H1 (cell line): ENCODE results near the gene EIF1B. TPM values are rescaled to one million over a fixed set of nuclear protein-coding genes. Genes with fewer than 3 reads are reported as not detected.

Experiments
- CTCF ChIA-PET: fragments of 300-600 bp; sonication (Branson Sonifier 250); formaldehyde crosslinking; loops from one replicate; lab custom pipeline; 2021; ENCODE audit not compliant: partially characterized antibody; lab: Charles Lee
- POLR2A ChIA-PET: fragments of 300-600 bp; sonication (Branson Sonifier 250); formaldehyde crosslinking; loops from one replicate; lab custom pipeline; 2021; ENCODE audit warnings: inconsistent platforms; ENCODE audit not compliant: partially characterized antibody; lab: Charles Lee
- DNase-seq, 2 experiments: peaks; one replicate each; pipeline versions ENCODE4 v3.0.0 to v3.0.0-alpha.2; 2010 to 2022; ENCODE audit warnings: low spot score in 2 of 2, low read depth in 1 of 2, mixed read lengths in 1 of 2
- FAIRE-seq: peaks from 2 replicates; lab custom pipeline; 2011; peaks lifted over from hg19 to GRCh38; lab: Jason Lieb, UNC
- H2AFZ ChIP-seq: 2 replicates; pipeline ENCODE4 v1.8.1; 2012; ENCODE audit warnings: low read length, inconsistent platforms
- H2AK5ac ChIP-seq: 2 replicates; pipeline ENCODE4 v1.6.1; 2013; ENCODE audit warnings: low read depth, low read length
- H2BK120ac ChIP-seq: replicated peaks from 2 replicates; pipeline ENCODE3; 2013; ENCODE audit warnings: low read depth, low read length, inconsistent platforms
- H2BK12ac ChIP-seq: 2 replicates; pipeline ENCODE4 v1.6.1; 2013; ENCODE audit warnings: low read depth, low read length
- H2BK15ac ChIP-seq: 2 replicates; pipeline ENCODE4 v1.6.1; 2013; ENCODE audit warnings: low read length
- H2BK20ac ChIP-seq: 2 replicates; pipeline ENCODE4 v1.6.1; 2013; ENCODE audit warnings: low read length
- H2BK5ac ChIP-seq: 2 replicates; pipeline ENCODE4 v1.6.1; 2013; ENCODE audit warnings: low read depth, low read length
- H3K14ac ChIP-seq: 2 replicates; pipeline ENCODE4 v1.6.1; 2013; ENCODE audit warnings: inconsistent platforms; ENCODE audit not compliant: insufficient read length
- H3K18ac ChIP-seq: 2 replicates; pipeline ENCODE4 v1.6.1; 2013; ENCODE audit warnings: low read length; ENCODE audit errors: extremely low read depth
- H3K23ac ChIP-seq: 2 replicates; pipeline ENCODE4 v1.6.1; 2013; ENCODE audit warnings: inconsistent platforms; ENCODE audit not compliant: insufficient read length
- H3K23me2 ChIP-seq: 2 replicates; pipeline ENCODE4 v1.6.1; 2013; ENCODE audit warnings: low read depth, low read length
- H3K27ac ChIP-seq: 2 replicates; pipeline ENCODE4 v1.6.1; 2011; ENCODE audit warnings: low read depth, low read length, inconsistent platforms
- H3K27me3 ChIP-seq, 4 experiments: replicated peaks in 1 of 4; 1 replicate in 1 of 4; 2 replicates in 3 of 4; pipeline versions ENCODE4 v1.6.1 to v1.8.1; 2011 to 2013; ENCODE audit warnings: low read length in 3 of 4, mild to moderate bottlenecking in 3 of 4, inconsistent platforms in 2 of 4, mixed read lengths in 2 of 4, moderate library complexity in 1 of 4; ENCODE audit not compliant: control insufficient read depth in 3 of 4, insufficient read depth in 3 of 4; ENCODE audit errors: extremely low read depth in 1 of 4
- H3K36me3 ChIP-seq, 4 experiments: 2 replicates each; pipeline versions ENCODE4 v1.6.1 to v1.8.1; 2011 to 2013; ENCODE audit warnings: mild to moderate bottlenecking in 4 of 4, low read length in 3 of 4, moderate library complexity in 2 of 4, control low read depth in 1 of 4, inconsistent platforms in 1 of 4; ENCODE audit not compliant: insufficient read depth in 4 of 4, control insufficient read depth in 2 of 4
- H3K4ac ChIP-seq: replicated peaks from 2 replicates; pipeline ENCODE3; 2013; ENCODE audit warnings: low read length, low read depth, mixed read lengths, inconsistent platforms; ENCODE audit not compliant: insufficient read length
- H3K4me1 ChIP-seq, 4 experiments: replicated peaks in 1 of 4; 1 replicate in 1 of 4; 2 replicates in 3 of 4; pipeline versions ENCODE4 v1.6.1 to v1.8.1; 2011 to 2013; ENCODE audit warnings: low read length in 3 of 4, inconsistent platforms in 2 of 4, mixed read lengths in 1 of 4; ENCODE audit not compliant: insufficient read depth in 4 of 4, control insufficient read depth in 3 of 4
- H3K4me2 ChIP-seq, 2 experiments: 2 replicates each; pipeline versions ENCODE4 v1.6.1 to v1.8.1; 2011 to 2013; ENCODE audit warnings: low read depth in 2 of 2, low read length in 2 of 2, control low read depth in 1 of 2, inconsistent platforms in 1 of 2, mild to moderate bottlenecking in 1 of 2; ENCODE audit not compliant: insufficient read depth in 1 of 2
- H3K4me3 ChIP-seq, 4 experiments: fragments of 200-600, 300-600 bp in 1 of 4; sonication (generic), shearing (Covaris generic), sonication (Bioruptor Twin) in 1 of 4; 2 replicates each; pipeline versions ENCODE4 v1.5.1 to v1.8.1; 2011 to 2016; ENCODE audit warnings: low read length in 4 of 4, low read depth in 3 of 4, control low read depth in 2 of 4, inconsistent platforms in 2 of 4, mild to moderate bottlenecking in 2 of 4, mixed read lengths in 1 of 4, moderate library complexity in 1 of 4; ENCODE audit not compliant: insufficient read depth in 2 of 4; ENCODE audit errors: extremely low read depth in 1 of 4
- H3K56ac ChIP-seq: replicated peaks from 2 replicates; pipeline ENCODE3; 2013; ENCODE audit warnings: low read depth, mild to moderate bottlenecking, mixed read lengths, low read length, inconsistent platforms; ENCODE audit not compliant: insufficient read length
- H3K79me1 ChIP-seq: 2 replicates; pipeline ENCODE4 v1.6.1; 2013; ENCODE audit warnings: low read depth, low read length, control low read depth
- H3K79me2 ChIP-seq, 2 experiments: 2 replicates each; pipeline versions ENCODE4 v1.6.1 to v1.8.1; 2012 to 2013; ENCODE audit warnings: low read length in 2 of 2, mild to moderate bottlenecking in 2 of 2, inconsistent platforms in 1 of 2; ENCODE audit not compliant: insufficient read depth in 2 of 2, control insufficient read depth in 1 of 2
- H3K9ac ChIP-seq, 4 experiments: replicated peaks in 1 of 4; 1 replicate in 1 of 4; 2 replicates in 3 of 4; pipeline versions ENCODE4 v1.6.1 to v1.8.1; 2011 to 2013; ENCODE audit warnings: low read depth in 3 of 4, low read length in 3 of 4, control low read depth in 2 of 4, mild to moderate bottlenecking in 2 of 4, moderate library complexity in 2 of 4, inconsistent platforms in 1 of 4; ENCODE audit errors: extremely low read depth in 1 of 4
- H3K9me3 ChIP-seq, 2 experiments: 2 replicates each; pipeline versions ENCODE4 v1.6.1 to v1.8.1; 2012 to 2013; ENCODE audit warnings: mild to moderate bottlenecking in 2 of 2, moderate library complexity in 2 of 2, control low read depth in 1 of 2, inconsistent platforms in 1 of 2, low read depth in 1 of 2, low read length in 1 of 2, mixed read lengths in 1 of 2; ENCODE audit not compliant: insufficient read depth in 2 of 2
- H4K20me1 ChIP-seq, 2 experiments: replicated peaks in 1 of 2; 2 replicates each; pipeline versions ENCODE3 to v1.8.1; 2011 to 2013; ENCODE audit warnings: inconsistent platforms in 2 of 2, low read length in 2 of 2, mild to moderate bottlenecking in 1 of 2; ENCODE audit not compliant: insufficient read depth in 2 of 2, control insufficient read depth in 1 of 2
- H4K5ac ChIP-seq: 2 replicates; pipeline ENCODE4 v1.6.1; 2013; ENCODE audit warnings: low read length, low read depth, mixed read lengths, inconsistent platforms; ENCODE audit not compliant: insufficient read length
- H4K8ac ChIP-seq: 2 replicates; pipeline ENCODE4 v1.8.0; 2013; ENCODE audit warnings: mild to moderate bottlenecking, moderate library complexity, low read length, inconsistent platforms; ENCODE audit not compliant: insufficient read depth; ENCODE audit errors: extremely low read depth
- H4K91ac ChIP-seq: replicated peaks from 2 replicates; pipeline ENCODE3; 2013; ENCODE audit warnings: low read length, mixed read lengths, inconsistent platforms; ENCODE audit not compliant: insufficient read length
- BRCA1 ChIP-seq: IDR thresholded peaks from 2 replicates; pipeline ENCODE4 v1.6.1; 2012; ENCODE audit warnings: low read depth, low read length, improper control_type of control experiment
- FOSL1 ChIP-seq: IDR thresholded peaks from 2 replicates; pipeline ENCODE4 v1.6.1; 2011; ENCODE audit warnings: mild to moderate bottlenecking, low read depth, low read length, moderate library complexity; ENCODE audit not compliant: insufficient read depth
- JUN ChIP-seq: IDR thresholded peaks from 2 replicates; pipeline ENCODE4 v1.6.1; 2011; ENCODE audit warnings: low read depth, mild to moderate bottlenecking, improper control_type of control experiment, low read length
- POLR2AphosphoS5 ChIP-seq: IDR thresholded peaks from 2 replicates; pipeline ENCODE4 v1.6.1; 2011; ENCODE audit warnings: low read depth, low read length
- SRF ChIP-seq: IDR thresholded peaks from 2 replicates; pipeline ENCODE4 v1.6.1; 2011; ENCODE audit warnings: mild to moderate bottlenecking, low read depth, low read length, moderate library complexity
- YY1 ChIP-seq: IDR thresholded peaks from 2 replicates; pipeline ENCODE4 v1.6.1; 2011; ENCODE audit warnings: low read depth, mild to moderate bottlenecking, low read length
- WGBS, 2 experiments: shearing (Covaris generic) in 1 of 2; methylation state at CpG; one replicate each; pipeline versions ENCODE4 v1.1.6 to v1.1.7; 2013 to 2015; ENCODE audit warnings: low lambda C conversion rate in 2 of 2, mixed read lengths in 2 of 2, inconsistent platforms in 1 of 2, low coverage in 1 of 2, missing lambda C conversion rate in 1 of 2; ENCODE audit not compliant: insufficient replicate concordance in 2 of 2, insufficient coverage in 1 of 2, insufficient read length in 1 of 2; ENCODE audit errors: extremely low coverage in 1 of 2, missing lambda C conversion rate in 1 of 2; 5-methylcytosine and 5-hydroxymethylcytosine counted together
- polyA plus RNA-seq, 7 experiments: library from polyadenylated mRNA; depleted of rRNA in 3 of 7; stranded (reverse) in 5 of 7; unstranded in 2 of 7; fragments of >200 nt in 5 of 7; fragments of 200-250 nt in 2 of 7; gene quantifications; 1 replicate in 5 of 7; 2 replicates in 1 of 7; 4 replicates in 1 of 7; pipeline versions ENCODE4 v1.2.1 to v1.2.3, GENCODE V29; 2011 to 2013; ENCODE audit warnings: missing spikeins in 2 of 7, mixed read lengths in 2 of 7
- total RNA-seq: library from RNA; stranded (reverse); fragmentation: NEBNext Ultra II Directional; extraction: Animal tissue kit (Norgen Biotek cat#: 25700); gene quantifications from 2 replicates; pipeline ENCODE4 v1.2.1, GENCODE V29; 2021
- TF ChIP-seq, protein P1 (sequence below): IDR thresholded peaks from 2 replicates; pipeline ENCODE4 v1.6.1; 2012; ENCODE audit warnings: inconsistent platforms

EIF1B gene
- total and polyA plus RNA-seq, 2 of the 8 experiments (the other 6 are each of a cell fraction or from before 2014, with no cell fraction given): 42.4 to 115 TPM

DNA sequence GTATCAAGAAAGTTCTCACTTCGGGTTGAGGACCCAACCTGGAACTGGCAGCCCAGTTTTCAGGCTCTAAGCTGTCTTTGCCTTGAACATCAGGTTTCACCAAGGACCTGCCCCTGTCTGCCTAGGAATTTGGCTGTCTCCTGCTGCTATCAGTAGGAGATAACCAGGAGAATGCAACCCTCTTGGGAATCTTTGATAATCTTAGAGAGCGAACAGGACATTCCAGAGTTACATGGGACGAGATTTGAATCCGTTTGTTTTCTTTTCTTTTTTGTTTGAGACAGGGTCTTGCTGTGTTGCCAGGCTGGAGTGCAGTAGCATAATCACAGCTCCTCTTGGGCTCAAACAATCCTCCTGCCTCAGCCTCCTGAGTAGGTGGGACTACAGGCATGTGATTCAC, 18.0 kb upstream of the EIF1B start:
- no peaks in the 10 kb centered on the region for H3K9me3 ChIP-seq
- no peak overlapping the region for H3K23ac ChIP-seq
- WGBS, 2 experiments: 87% methylated on average over 4 of the region's 4 CpGs; no CpG with 5 or more reads in 1 of the 2 experiments
- no peak overlapping the region for H4K91ac ChIP-seq
- no peak overlapping the region for H3K56ac ChIP-seq
- no peak overlapping the region for H2BK120ac ChIP-seq
- H3K14ac ChIP-seq: no peak overlapping the region
- peak overlapping the region; percentile 40; the same call in 1 of the 2 replicates for H2BK12ac ChIP-seq
- H3K18ac ChIP-seq: no peak overlapping the region
- no peaks in the 10 kb centered on the region for H3K27me3 ChIP-seq
- H3K79me1 ChIP-seq: no peaks in the 10 kb centered on the region
- no peak overlapping the region for H2BK20ac ChIP-seq
- no peak overlapping the region for H2BK5ac ChIP-seq
- no peak overlapping the region for H4K8ac ChIP-seq
- no peak overlapping the region for H3K4me2 ChIP-seq
- H3K4me1 ChIP-seq: peaks cover 2 to 11% (median 6%) of the 10 kb centered on the region in 4 experiments; a peak in 6 of 7 replicates
- H3K36me3 ChIP-seq: no peaks in the 10 kb centered on the region
- no peaks in the 10 kb centered on the region for H3K79me2 ChIP-seq
- no peak overlapping the region for H2AFZ ChIP-seq
- H2BK15ac ChIP-seq: no peak overlapping the region
- H3K9ac ChIP-seq: no peak overlapping the region
- no peak overlapping the region for H3K4ac ChIP-seq
- no peak overlapping the region for H4K5ac ChIP-seq
- POLR2A ChIA-PET: interaction anchor here (1.3 to 1.8 kb wide), 4 partner anchors 14 to 22 kb away, joined by 3 to 9 read pairs (median 6); partner anchors contain the start of gene EIF1B
- no peaks in the 10 kb centered on the region for H4K20me1 ChIP-seq
- CTCF ChIA-PET: interaction anchor here (0.9 to 1.9 kb wide), 5 partner anchors 17 to 100 kb away, joined by 3 to 7 read pairs (median 4); no protein-coding TSS in a partner anchor
- no peak overlapping the region for H3K27ac ChIP-seq
- DNase-seq: no peak
- H3K4me3 ChIP-seq: no peak overlapping the region
- TF ChIP-seq SRF (no peak), BRCA1 (no peak), JUN (no peak), FOSL1 (no peak), YY1 (no peak), POLR2AphosphoS5 (no peak)
- TF ChIP-seq, protein P1, sequence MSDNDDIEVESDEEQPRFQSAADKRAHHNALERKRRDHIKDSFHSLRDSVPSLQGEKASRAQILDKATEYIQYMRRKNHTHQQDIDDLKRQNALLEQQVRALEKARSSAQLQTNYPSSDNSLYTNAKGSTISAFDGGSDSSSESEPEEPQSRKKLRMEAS: no peak
- TF ChIP-seq, all 59 proteins: peak for 0
- no peak for FAIRE-seq
- no peak overlapping the region for H2AK5ac ChIP-seq
- H3K23me2 ChIP-seq: no peaks in the 10 kb centered on the region
